ENCODE results near the gene MAPKAPK3. TPM values are rescaled to one million over a fixed set of nuclear protein-coding genes. Genes with fewer than 3 reads are reported as not detected.

The MAPKAPK3 gene
- total RNA-seq, 4 donors from 2014 or later = 17.2 to 53.7 (median 18.0) TPM

- DNase-seq (ENCODE audit: low spot score in 2 of 2) = no peak
- H3K36me3 ChIP-seq = no peaks in the 10 kb centered on the region
- no peaks in the 10 kb centered on the region for H3K27me3 ChIP-seq
- H3K4me3 ChIP-seq = no peak overlapping the region
- H3K9me3 ChIP-seq = no peaks in the 10 kb centered on the region
- no peak for TF ChIP-seq EP300 (IDR thresholded peaks at IDR 0.05)
- TF ChIP-seq POLR2A (IDR thresholded peaks at IDR 0.05) = no peak
- no peak for TF ChIP-seq CTCF (IDR thresholded peaks at IDR 0.05)
- WGBS, 2 donors = 87 to 89% methylated on average over 5 to 6 of the region's 6 CpGs
- no peak overlapping the region for H3K27ac ChIP-seq
- peaks cover 0 to 49% (median 7%) of the 10 kb centered on the region in 4 donors for H3K4me1 ChIP-seq
Measured at GRCh38 chr3:50630394-50630793, 13.4 kb downstream of the MAPKAPK3 start.

GRCh38 chr3:50630877-50631276, 13.9 kb downstream of the MAPKAPK3 start:
- peaks cover 0 to 46% (median 7%) of the 10 kb centered on the region in 4 donors for H3K4me1 ChIP-seq
- no peak overlapping the region for H3K27ac ChIP-seq
- TF ChIP-seq CTCF (IDR thresholded peaks at IDR 0.05) (no peak), EP300 (IDR thresholded peaks at IDR 0.05) (no peak), POLR2A (IDR thresholded peaks at IDR 0.05) (no peak)
- no peak for DNase-seq (ENCODE audit: low spot score in 2 of 2)
- no peaks in the 10 kb centered on the region for H3K27me3 ChIP-seq
- no peaks in the 10 kb centered on the region for H3K36me3 ChIP-seq
- H3K9me3 ChIP-seq = no peaks in the 10 kb centered on the region
- WGBS, 2 donors = 69 to 70% methylated on average over 7 of the region's 7 CpGs
- H3K4me3 ChIP-seq = no peak overlapping the region

GRCh38 chr3:50632450-50632849, 15.5 kb downstream of the MAPKAPK3 start:
- Histone ChIP-seq H3K36me3 (no peaks in the 10 kb centered on the region), H3K9me3 (no peaks in the 10 kb centered on the region), H3K4me3 (no peak overlapping the region), H3K27me3 (no peaks in the 10 kb centered on the region), H3K4me1 (peaks cover 0 to 34% (median 8%) of the 10 kb centered on the region in 4 donors), H3K27ac (no peak overlapping the region)
- DNase-seq (ENCODE audit: low spot score in 2 of 2) = no peak
- no peak for TF ChIP-seq CTCF (IDR thresholded peaks at IDR 0.05)
- TF ChIP-seq EP300 (IDR thresholded peaks at IDR 0.05) = no peak
- no peak for TF ChIP-seq POLR2A (IDR thresholded peaks at IDR 0.05)
- 45 to 49% methylated on average over 5 of the region's 5 CpGs for WGBS, 2 donors

GRCh38 chr3:50633230-50633790, 16.4 kb downstream of the MAPKAPK3 start:
- 65 to 68% methylated on average over 5 of the region's 5 CpGs for WGBS, 2 donors
- DNase-seq (ENCODE audit: low spot score in 2 of 2) = no peak

More at GRCh38 chr3:50633230-50633790, 16.4 kb downstream of the MAPKAPK3 start:
- H3K4me3 ChIP-seq = no peak overlapping the region
- TF ChIP-seq POLR2A (IDR thresholded peaks at IDR 0.05) (no peak), CTCF (IDR thresholded peaks at IDR 0.05) (no peak), EP300 (IDR thresholded peaks at IDR 0.05) (no peak)
- peaks cover 0 to 34% (median 8%) of the 10 kb centered on the region in 4 donors for H3K4me1 ChIP-seq
- H3K36me3 ChIP-seq = no peaks in the 10 kb centered on the region
- no peak overlapping the region for H3K27ac ChIP-seq
- H3K9me3 ChIP-seq = no peaks in the 10 kb centered on the region
- no peaks in the 10 kb centered on the region for H3K27me3 ChIP-seq
